HS-5 (cell line): ENCODE data around the gene DNAJB5.
A peak's percentile ranks its signal among the peaks of the same experiment; 100 is the strongest.
"Not testable (repeated sequence)": the region's sequence is repeated elsewhere in the genome, so short reads cannot be mapped to it uniquely, and the experiment has no call there.

ENCODE experiments used
- DNase-seq: peaks from one replicate; pipeline ENCODE4 v3.0.0-alpha.2; 2012; ENCODE audit warnings: low read depth

The DNAJB5 gene

GRCh38 chr9:35000535-35001284 lies 11.2 kb downstream of the DNAJB5 start:
- DNase-seq: peak; percentile 78

DNA sequence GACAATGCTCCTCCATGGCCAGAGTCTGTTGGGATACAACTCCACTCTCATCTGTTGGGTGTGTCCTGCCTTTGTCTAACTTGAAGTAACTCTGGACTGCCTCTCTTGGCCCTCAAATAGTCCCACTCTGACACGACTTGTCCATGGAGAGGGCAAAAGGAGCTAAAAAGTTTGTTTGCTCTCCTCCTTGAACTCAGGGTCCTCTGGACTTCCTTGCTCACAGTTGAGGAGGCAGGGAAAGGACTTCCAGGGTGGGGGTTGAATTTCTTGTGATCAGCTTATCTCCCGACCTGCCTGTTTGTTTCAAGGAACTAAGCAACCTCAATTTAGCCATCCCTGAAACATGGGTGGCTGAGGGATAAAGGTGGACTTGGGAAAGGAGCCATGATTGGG lies 11.7 kb downstream of the DNAJB5 start:
- no peak for DNase-seq

GRCh38 chr9:35001803-35002502 lies 12.4 kb downstream of the DNAJB5 start:
- DNase-seq: no peak

DNA sequence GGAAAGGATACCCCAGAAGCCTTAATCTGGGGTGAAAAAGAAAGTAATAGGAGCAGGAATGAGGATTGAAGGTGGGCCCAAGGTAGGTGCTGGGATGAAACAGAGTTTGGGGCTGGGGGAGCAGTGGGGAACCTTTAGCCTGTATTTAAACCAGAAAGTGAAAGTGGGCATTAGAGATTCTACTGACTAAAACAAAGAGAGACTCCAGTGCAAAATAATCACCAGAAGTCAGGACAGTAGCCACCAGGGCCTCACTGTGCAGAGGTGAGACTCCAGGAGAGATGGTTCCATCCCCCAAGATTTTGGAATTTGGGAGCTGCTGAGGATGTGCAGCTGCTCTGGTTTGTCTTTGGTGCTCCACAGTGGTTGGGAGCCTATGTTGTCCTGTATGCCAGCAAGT lies 13.1 kb downstream of the DNAJB5 start:
- DNase-seq: no peak

DNA sequence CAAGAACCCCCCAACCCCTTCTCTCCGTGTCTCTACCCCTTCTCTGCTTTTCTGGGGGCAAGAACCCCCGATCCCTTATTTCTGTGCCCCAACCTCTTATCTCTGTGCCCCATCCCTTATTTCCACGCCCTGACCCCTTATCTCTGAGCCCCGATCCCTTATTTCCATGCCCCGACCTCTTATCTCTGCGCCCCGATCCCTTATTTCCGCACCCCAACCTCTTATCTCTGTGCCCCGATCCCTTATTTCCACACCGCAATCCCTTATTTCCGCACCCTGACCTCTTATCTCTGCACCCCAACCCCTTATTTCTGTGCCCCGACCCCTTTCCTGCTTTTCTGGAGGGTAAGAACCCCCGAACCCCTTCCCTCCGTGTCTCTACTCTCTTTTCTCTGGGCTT lies 14.8 kb downstream of the DNAJB5 start:
- not testable (repeated sequence) for DNase-seq

- DNase-seq: no peak
These were observed 20.9 kb downstream of the DNAJB5 start for GRCh38 chr9:35010351-35010958.

DNA sequence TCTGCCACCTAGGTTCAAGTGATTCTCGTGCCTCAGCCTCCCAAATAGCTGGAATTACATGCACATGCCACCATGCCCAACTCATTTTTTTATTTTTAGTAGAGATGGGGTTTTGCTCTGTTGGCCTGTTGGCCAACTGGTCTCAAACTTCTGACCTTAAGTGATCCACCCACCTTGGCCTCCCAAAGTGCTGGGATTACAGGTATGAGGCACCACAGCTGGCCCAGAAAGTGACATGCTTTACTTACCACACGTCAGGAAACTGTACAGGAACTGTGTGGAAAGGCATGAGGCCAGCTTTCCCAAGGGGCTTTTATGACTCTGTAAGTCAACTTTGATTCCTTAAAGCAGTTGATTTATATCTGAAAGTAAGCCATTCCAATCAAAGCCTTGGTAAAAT lies 25.0 kb downstream of the DNAJB5 start:
- DNase-seq: no peak

DNA sequence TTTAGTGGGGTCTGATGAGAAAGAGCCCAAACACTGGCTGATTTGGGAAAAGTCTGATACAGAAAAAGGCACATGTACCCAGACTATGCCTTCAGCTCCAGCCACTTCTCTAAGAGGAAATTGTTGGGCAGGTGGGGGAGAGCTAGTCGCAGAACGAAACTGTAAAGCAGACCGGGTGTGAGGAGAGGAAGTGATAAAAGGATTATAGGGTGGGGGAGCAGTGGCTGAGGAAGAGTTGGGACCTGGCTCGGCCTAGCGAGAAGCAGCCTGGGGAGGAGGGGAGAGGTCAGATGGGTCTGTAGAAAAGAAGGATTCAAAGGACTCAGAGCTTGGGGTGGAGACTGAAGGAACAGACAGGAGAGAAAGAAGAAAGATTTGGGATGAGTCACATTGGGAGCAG lies 33.9 kb downstream of the DNAJB5 start:
- DNase-seq: not testable (repeated sequence)

- DNase-seq: no peak
These were observed 37.1 kb downstream of the DNAJB5 start for GRCh38 chr9:35026671-35027070.

- DNase-seq: no peak
These were observed 37.8 kb downstream of the DNAJB5 start for GRCh38 chr9:35027374-35027773.

DNA sequence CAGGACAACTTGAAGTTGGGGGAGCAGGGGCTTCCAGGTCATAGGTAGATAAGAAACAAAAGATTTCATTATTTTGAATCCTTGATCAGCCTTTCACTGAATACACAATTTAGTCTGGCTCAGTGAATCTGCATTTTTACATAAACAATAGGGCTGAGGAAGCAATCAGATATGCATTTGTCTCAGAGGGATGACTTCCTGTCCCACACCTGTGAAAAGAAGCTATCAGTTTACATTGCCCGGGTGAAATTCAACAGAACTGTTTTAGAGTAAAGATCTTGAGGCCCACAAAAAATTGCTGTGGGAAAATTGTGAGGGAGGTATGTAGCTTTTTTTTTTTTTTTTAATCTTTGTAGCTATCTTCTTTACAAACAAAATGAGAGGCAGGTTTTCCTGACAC lies 38.3 kb downstream of the DNAJB5 start:
- DNase-seq: no peak

- no peak for DNase-seq
These were observed 38.8 kb downstream of the DNAJB5 start for GRCh38 chr9:35028341-35028740.

GRCh38 chr9:35029241-35029640 lies 39.7 kb downstream of the DNAJB5 start:
- no peak for DNase-seq

GRCh38 chr9:35029852-35030251 lies 40.3 kb downstream of the DNAJB5 start:
- no peak for DNase-seq

- no peak for DNase-seq
These were observed 43.6 kb downstream of the DNAJB5 start for GRCh38 chr9:35033101-35033500.

DNA sequence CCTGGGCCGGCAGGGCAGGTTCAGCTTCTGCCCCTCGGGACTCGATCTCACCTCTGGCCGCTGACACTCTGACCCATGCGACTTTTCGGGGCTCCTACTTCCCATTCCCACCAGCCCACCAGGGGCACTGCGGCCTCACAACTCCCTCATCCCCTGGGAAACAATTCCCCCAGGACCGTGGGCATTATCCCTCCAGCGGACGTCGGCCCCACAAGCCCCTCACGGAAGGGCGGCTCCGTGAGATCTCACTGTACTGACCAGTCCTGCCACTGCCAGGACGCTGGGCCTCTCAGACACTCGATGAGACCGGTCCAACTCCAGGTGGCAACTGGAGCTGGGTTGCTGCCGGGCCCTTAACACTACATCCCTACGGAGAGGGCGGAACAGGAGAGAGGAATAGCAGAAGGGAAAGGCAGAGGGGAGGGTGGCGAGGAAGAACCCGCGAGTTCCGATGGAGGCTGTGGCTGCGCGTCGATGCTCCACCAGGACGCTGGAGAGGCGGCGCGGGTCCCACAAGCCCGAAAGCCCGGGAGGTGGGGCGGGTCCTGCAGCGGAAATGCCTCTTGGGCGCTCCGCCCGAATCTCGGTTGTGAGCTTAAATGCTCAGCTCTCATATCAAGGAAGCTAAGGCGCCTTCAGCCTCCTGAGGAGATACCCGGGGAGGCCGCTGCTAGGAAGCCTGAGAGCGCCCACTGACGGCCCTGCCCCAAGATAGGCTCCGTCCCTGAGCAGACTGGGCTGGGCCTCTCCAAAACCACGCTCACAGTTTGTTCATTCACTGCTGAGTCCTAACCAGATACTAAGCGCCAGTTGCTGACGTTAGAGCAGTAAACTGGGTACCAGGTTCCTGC lies 46.5 kb downstream of the DNAJB5 start:
- DNase-seq: no peak

- peak; percentile 19 for DNase-seq
These were observed 52.6 kb downstream of the DNAJB5 start for GRCh38 chr9:35042081-35042604.

DNA sequence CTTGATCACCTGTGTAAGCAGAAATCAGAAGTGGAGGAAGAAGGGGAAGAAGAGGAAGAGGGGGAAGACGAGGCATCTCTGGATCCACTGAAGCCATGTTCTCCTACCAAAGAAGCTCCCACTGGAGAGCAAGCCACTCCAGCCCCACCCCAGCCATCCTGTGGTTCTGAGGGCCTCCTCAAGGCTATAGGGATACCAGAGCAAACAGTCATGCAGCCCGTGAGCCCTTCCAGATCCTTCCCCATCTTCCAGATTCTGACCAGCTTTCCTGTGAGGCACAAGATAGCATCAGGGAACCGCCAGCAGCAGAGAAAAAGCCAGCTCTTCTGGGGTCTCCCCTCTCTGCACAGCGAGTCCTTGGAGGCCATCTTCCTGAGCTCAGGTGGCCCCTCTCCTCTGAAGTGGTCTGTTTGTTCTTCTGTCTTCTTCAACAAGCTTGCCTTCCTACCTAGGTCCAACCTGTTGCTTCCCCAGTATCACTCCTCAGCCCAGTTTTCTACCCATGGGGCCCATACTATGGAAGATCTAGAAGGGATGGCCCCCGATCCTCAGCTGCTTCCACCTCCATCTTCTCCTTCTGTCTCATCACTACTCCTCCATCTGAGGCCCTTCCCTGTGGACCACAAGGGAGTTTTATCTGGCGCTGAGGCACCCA lies 53.5 kb downstream of the DNAJB5 start:
- no peak for DNase-seq

DNA sequence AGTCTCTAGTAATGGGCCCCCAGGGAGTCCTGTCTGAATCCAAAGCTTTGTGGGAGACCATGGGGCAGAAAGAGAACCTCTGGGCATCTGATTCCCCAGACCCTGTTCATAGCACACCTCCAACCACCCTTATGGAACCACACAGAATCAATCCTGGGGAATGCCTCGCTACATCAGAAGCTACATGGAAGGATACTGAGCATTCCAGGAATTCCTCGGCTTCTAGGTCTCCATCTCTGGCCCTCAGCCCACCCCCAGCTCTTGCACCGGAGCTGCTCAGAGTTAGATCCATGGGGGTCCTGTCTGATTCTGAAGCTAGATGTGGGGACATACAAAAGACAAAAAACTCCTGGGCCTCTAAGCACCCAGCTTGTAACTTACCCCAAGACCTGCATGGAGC lies 54.5 kb downstream of the DNAJB5 start:
- DNase-seq: no peak
